GM18526 (cell line): ENCODE measurements around the gene IL4I1.

Source experiments
- POLR2A ChIP-seq: IDR thresholded peaks from 3 replicates; pipeline ENCODE4 v1.6.1; 2011; ENCODE audit not compliant: insufficient read length; ENCODE audit errors: extremely low read depth

The IL4I1 gene

DNA sequence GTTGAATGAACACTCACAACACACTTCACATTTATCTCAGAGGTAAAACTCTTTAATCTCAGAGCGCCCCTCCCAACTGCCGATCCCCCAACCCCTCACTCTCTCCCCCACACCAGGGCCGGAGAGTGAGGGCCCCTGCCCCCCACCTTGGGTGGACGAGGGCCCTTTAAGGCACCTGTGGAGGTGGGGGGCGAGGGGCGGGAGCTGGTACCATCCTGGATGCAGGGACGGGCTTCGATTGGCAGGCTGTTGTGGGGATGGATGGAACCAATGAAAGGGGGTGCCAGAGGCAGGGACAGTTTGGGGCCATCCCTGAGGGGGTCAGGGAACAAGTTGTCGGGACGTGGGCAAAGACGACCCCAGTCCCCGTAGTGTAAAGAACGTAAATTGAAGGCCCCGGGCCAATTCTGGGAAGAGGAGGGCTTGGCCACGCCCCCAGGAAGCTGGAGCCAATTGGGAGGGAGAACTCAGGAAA lies 27.6 kb downstream of the IL4I1 start:
- TF ChIP-seq POLR2A = peak; percentile 2

DNA sequence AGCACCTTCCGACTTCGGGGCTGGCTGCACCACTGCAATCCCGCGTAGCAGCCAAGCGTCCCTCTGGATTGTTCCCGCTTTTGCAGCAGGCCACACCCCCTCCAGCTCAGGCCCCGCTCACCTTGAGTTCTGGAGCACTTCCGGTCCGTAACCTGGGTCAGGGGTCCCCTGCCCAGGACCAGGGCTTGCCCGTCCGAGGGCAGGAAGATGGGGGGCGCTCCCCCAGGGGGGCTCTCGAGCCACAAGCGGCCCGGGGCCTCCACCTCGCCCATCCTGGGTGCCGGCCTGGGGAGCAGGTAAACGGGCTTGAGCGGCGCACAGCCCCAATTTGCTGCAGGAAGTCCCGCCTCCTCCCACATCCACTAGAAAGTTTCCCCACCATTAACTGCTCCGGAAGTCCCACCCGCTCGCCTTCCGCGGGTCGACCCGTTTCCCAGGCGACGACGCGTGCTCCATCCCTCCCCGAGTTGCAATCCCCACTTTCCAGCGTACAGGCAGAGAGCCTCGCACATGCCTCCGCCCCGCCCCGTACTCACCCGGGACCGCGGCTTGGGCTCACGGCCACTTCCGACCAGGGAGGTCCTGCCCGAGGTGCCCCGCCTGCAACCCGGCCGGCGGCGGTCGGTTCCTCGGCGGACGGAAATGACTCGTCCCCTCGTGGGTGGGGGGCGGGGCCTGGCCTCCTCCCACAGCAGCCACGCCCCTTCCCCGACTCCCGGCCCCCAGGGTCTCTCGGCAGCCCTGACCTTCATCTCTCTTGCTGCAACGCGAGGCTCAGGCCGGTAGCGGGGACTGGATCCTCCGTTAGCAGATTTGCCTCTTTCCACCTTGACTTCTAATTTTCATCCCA lies 29.5 kb downstream of the IL4I1 start, which contains the start of gene PNKP:
Gene PNKP, minus strand, starts transcription at position 644 of the 850 bp plus-strand sequence. Its CDS starts 372 bp downstream, at position 272.
- TF ChIP-seq POLR2A = peak; percentile 81

DNA sequence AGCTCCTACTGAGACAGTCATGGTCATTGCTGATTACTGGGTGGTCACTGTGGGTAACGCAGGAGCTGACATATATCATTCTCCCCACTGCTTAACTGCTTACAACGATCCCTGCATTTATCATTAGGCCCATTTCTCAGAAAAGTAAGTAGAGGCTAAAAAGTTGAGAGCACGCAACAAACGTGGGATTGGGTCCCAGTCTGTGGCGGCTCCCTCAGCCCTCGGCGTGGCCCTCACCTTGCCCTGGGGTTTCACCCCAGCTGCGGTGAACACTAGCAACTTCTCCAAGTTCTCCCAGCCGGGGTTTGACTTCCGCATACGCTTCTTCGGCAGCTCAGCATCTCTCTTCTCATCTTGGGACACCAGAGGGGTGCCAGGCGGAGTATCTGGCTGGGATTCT lies 31.8 kb downstream of the IL4I1 start:
- no peak for TF ChIP-seq POLR2A

DNA sequence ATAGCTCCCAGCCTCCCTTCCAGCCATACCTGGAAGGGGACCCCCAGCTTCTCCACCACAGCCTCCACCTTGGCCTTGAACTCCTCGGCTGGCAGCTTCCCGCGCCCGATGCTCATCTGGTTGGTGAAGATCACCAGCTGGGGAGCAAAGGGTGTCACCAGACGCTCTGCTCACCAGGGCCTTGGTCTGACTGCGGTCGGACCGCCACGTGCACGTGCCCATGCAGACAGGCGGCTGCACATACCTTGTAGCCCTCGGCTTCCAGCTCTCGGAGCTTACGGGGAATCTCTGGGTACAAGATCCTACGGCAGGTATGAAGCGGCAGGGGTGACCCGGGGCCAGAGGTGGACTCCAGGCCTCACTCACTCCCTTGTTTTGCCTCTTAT lies 32.8 kb downstream of the IL4I1 start:
- TF ChIP-seq POLR2A = no peak

DNA sequence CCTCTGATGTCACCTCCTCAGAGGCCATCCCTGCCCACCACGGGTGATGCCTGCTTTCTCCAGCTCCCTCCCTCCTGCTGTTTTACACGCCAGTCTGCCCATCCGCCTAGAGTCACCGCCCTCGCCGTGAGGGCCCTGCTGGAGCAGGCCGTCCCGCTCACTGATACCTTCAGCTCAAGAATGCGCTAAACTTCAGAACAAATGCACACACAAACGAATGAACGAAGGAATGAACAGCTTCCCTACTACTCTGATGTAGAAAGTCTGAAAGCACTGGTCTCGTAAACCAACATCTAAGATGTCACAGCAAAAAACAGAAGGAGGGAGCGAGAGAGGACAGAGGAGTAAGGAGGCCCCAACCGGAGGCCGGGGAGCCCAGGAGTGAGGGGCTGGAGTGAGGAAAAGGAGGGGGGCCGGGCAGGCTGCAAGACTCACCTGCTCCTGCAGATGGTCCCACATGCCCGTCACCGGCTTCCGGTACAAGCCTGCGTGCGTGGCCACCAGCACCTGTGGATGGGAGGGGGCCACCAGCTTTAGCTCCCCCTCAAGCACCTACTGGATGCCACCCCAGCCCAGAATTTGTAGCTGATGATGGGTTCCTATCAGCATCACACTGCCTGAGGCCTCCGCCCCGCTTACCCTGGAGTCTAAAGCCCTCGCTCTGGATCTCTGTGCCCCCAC lies 33.3 kb downstream of the IL4I1 start:
- TF ChIP-seq POLR2A = no peak

DNA sequence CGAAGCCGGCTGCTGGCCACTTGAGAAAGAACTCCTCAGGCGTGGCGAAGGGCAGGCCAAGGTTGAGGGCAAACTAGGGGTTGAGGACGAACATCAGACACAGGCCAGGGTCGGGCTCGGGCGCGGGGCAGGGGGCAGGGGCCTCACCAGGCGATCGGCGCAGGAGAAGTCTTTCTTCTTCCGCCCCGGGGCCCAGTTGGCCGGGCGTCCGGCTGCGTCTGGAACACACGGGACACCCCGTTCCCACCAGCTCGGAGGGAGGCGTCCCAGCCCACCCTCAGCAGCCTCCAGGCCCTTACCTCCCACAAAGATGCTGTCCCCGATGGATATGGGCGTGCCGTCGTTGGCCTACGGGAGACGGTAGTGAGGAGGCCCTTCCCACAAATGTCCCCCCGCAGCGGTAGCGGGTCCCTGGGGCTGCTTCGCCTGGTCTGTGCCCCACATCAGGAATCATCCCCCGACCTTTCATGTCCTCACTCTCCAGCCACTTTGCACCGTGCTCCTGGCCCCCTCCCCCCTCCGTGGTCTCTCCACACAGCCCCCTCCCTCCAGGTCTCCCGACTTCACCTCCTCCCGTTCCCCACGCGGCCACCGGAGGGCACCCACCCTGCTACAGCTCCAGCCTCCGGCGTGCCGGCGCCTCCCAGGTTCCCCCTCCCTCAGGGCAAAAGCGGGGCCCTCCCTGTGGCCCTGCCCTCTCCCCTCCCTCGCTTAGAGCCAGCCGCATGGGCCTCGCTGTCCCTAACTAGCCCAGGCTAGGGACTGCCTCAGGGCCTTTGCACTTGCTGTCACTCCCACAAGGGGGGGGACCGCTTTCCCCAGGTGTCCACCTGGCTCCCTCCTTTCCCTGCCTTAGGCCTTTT lies 34.1 kb downstream of the IL4I1 start:
- no peak for TF ChIP-seq POLR2A

DNA sequence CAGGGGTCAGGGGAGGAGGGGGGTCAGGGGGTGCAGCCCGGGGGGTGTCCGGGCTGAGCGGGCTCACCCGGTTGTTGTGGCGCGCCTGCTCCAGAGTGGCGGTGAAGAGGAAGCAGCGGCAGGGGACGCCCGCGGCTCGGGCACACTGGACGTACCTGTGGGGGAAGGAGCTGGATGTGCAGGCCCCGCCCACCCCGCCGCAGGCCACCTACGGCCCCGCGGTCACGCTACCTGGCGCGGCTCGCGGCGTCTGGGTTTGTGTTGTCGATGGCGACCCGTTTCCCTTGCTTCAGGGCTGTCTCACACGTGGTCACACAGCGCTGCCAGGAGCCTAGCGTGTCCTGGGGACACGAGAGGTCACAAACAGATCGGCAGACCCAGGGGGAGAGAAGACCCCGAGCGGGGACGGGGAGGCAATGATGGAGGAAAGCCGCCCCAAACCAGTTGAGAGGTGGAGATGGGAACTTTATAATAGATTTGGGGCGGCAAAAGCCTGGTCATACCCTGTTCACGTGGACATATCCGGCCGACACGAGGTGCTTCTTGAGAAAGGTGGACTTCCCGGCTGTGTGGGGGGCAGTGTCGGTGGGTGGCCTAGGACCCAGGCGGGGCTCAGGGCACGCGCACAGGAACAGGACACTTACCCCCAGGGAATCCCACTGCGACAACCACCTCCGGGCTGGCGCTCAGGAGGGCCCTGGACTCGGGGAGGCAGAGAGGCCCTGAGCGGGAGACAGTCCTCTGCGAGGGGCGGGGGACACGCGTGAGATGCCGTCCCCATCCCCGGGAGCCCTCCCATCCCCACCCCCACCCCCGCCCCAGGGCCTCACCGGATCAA lies 34.9 kb downstream of the IL4I1 start:
- TF ChIP-seq POLR2A = no peak

DNA sequence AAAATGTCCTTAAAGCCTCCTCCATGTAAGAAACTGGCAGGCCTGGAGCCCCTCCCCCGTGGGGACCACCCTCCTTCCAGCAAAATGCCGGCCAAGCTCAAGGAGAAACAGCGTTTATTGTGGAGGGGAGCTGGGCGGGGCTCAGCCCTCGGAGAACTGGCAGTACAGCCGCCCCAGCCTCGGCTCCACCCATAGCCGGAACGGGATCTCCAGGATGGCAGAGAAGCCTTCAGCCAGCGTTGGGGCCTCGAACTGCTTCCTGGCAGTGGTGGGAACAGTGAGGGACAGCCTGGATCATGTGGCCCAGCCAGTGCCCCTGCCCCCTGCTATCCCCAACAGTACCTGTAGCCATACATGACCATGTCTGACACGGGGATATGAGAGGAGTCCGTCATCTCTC lies 35.6 kb downstream of the IL4I1 start:
- TF ChIP-seq POLR2A = no peak

DNA sequence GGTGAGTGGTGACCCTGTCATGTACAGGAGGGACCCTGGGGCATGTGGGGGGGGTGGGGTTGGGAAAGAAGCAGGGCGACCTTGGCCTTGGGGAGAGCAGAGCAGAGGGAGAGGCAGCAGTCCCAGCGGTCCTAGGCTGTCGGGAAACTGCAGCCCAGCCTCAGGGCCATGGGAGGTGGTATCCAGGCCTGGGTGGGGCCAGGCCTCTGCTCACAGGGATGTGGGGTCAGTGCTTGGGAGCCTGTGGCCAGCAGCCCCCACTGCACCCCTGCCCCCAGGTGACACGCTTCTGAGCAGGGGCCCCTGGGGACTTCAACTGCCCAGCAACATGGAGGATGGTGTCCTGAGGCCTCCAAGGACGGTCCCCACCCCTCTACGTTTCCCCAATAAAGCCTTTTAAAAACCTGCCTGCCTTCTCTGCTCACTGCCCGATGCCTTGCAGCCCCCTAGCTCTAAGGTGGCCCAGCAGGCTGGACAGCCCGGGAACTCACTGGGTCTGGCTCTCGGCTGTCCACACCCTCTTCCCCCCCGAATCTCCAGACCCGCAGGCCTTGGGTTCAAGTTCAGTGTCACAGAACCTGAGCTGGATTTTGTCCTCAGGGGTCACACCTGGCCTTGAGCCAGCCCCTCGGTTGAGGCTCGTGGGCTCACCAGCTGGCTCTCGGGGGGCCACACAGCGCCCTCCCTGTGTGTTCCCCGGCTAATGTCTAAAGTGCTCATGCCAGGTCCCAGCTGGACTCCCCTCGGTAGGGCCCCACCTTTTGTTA lies 36.2 kb downstream of the IL4I1 start:
- no peak for TF ChIP-seq POLR2A

DNA sequence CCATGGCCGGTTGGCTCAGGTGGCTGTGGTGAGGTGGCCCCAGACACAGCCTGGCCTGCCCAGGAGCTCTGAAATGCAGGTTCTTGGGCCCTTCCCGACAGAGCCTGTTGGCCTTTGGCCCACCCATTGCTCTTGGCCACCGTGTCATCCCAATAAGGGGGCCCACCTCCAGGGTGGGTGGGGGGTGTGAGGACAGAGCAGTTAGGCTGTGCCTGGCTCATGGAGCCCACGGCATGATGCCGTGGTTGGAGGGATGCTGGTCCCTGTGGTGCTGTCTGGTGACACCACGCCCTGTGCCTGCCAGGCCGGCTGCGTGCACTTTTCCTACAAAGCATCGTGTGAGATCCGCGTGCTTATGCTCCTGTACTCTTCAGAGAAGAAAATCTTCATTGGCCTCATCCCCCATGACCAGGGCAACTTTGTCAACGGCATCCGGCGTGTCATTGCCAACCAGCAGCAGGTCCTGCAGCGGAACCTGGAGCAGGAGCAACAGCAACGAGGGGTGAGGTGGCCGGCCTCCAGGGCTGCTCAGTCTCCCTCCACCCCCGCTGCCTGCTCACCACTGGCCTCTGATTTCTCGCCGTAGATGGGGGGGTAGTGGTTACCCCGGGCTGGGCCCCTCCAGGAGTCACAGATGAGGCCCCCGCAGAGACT lies 36.9 kb downstream of the IL4I1 start:
- no peak for TF ChIP-seq POLR2A

DNA sequence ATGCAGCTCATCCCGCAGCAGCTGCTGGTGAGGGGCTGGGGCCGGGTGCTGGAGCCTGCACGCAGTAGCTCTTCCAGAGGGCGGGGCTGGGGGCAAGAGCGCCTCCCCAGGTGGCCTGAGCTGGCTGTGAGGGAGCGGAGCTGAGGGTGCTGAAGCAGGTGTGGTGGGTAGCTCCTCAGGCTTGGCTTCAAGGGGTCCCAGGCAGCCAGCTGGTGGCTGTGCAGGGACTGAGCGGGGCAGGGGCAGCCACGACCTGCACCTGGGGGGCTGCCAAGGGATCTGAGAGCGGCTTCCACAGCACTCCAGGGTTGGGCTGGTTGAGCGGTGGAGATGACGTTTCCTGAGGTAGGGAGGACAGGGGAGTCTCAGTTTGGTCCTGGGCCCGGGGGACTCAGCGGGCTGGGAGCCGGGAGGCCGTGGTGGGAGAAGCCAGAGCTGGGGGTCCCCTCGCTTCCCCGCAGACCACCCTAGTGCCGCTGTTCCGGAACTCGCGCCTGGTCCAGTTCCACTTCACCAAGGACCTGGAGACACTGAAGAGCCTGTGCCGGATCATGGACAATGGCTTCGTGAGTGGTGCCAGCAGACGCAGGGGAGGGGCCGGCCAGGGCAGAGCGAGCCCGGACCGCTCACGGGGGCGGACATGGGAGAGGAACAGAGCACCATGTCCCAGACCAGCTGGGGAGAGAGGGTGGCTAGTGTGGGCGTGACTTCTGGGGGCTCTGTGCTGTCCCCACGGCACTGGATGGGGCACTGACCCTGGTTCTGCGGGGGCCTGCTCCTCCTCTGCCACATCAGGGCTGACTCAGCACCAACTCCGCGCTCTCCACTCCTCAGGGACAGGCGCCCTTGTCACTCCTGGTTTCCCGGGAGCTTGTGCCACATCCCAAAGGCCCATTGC lies 38.4 kb downstream of the IL4I1 start:
- TF ChIP-seq POLR2A = no peak

DNA sequence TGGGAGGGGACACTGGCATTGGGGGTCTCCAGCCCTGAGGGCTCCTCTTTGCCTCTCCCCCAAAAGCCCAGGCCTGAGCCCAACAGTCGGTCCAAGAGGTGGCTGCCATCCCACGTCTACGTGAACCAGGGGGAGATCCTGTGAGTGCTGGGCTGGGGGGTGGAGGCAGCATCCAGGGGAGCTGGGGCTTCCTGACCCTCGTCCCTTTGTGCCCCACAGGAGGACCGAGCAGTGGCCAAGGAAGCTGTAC lies 38.9 kb downstream of the IL4I1 start:
- TF ChIP-seq POLR2A = peak; percentile 4
